Loucy (cell line): ENCODE measurements around the gene KCNS1.

Experiments used
- EZH2phosphoT487 ChIP-seq: fragments of 200-600 bp; IDR thresholded peaks from 2 replicates; pipeline ENCODE4 v1.6.1; 2018; ENCODE audit warnings: antibody characterized with exemption, mild to moderate bottlenecking, moderate library complexity, borderline replicate concordance
- TF ChIP-seq, protein P1 (sequence below): fragments of 200-600 bp; sonication (generic); conservative IDR thresholded peaks from 2 replicates; pipeline ENCODE4 v1.5.1; 2014; ENCODE audit warnings: mild to moderate bottlenecking, antibody characterized with exemption, low read length

DNA sequence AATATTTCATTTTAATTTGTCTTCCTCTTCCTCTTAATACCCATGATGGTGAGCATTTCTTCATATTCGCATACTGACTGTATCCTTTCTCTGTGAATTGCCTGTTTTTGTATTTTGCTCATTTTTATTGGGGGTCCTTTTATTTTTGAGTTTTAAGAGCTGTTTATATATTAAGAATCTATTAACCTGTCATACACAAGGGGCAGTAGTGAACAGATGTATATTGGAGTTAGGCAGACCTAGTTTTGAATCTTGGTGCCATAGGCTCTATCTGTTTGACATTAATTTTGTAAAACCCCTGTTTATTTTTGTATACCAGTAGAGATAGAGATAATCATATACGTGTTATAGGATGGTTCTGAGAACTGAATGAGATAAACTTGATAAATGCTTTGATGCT lies 17.1 kb upstream of the KCNS1 start:
- TF ChIP-seq, protein P1, sequence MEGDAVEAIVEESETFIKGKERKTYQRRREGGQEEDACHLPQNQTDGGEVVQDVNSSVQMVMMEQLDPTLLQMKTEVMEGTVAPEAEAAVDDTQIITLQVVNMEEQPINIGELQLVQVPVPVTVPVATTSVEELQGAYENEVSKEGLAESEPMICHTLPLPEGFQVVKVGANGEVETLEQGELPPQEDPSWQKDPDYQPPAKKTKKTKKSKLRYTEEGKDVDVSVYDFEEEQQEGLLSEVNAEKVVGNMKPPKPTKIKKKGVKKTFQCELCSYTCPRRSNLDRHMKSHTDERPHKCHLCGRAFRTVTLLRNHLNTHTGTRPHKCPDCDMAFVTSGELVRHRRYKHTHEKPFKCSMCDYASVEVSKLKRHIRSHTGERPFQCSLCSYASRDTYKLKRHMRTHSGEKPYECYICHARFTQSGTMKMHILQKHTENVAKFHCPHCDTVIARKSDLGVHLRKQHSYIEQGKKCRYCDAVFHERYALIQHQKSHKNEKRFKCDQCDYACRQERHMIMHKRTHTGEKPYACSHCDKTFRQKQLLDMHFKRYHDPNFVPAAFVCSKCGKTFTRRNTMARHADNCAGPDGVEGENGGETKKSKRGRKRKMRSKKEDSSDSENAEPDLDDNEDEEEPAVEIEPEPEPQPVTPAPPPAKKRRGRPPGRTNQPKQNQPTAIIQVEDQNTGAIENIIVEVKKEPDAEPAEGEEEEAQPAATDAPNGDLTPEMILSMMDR = peak; percentile 47
- no peak for TF ChIP-seq EZH2phosphoT487
